Astrocyte (in vitro differentiated cells and primary cell): Measurements from ENCODE around the gene CNGA4. TPM values are rescaled to one million over a fixed set of nuclear protein-coding genes. Genes with fewer than 3 reads are reported as not detected.

Source experiments
- DNase-seq: peaks from one replicate; pipeline ENCODE4 v3.0.0-alpha.2; 2010; ENCODE audit warnings: low read depth
- FAIRE-seq: peaks from 2 replicates; lab custom pipeline; 2011; peaks lifted over from hg19 to GRCh38; lab: Jason Lieb, UNC
- H2AFZ ChIP-seq: 2 replicates; pipeline ENCODE4 v1.6.0; 2012; ENCODE audit warnings: low read depth, low read length, inconsistent platforms
- H3K27ac ChIP-seq: 2 replicates; pipeline ENCODE4 v1.5.1; 2011; ENCODE audit warnings: low read depth, low read length, inconsistent platforms
- H3K27me3 ChIP-seq: 2 replicates; pipeline ENCODE4 v1.6.0; 2011; ENCODE audit warnings: low read length, inconsistent platforms; ENCODE audit not compliant: insufficient read depth
- H3K36me3 ChIP-seq: 2 replicates; pipeline ENCODE4 v1.5.1; 2011; ENCODE audit warnings: low read length, inconsistent platforms; ENCODE audit not compliant: insufficient read depth
- H3K4me1 ChIP-seq: 2 replicates; pipeline ENCODE4 v1.5.1; 2011; ENCODE audit warnings: low read length, inconsistent platforms; ENCODE audit not compliant: insufficient read depth
- H3K4me2 ChIP-seq: 2 replicates; pipeline ENCODE4 v1.6.0; 2012; ENCODE audit warnings: low read length, inconsistent platforms
- H3K4me3 ChIP-seq: 2 replicates; pipeline ENCODE4 v1.5.1; 2011; ENCODE audit warnings: low read depth, mild to moderate bottlenecking, low read length, inconsistent platforms; ENCODE audit not compliant: insufficient read depth
- H3K79me2 ChIP-seq: 2 replicates; pipeline ENCODE4 v1.6.0; 2012; ENCODE audit warnings: mild to moderate bottlenecking, low read length, inconsistent platforms; ENCODE audit not compliant: insufficient read depth
- H3K9ac ChIP-seq: 2 replicates; pipeline ENCODE4 v1.6.0; 2012; ENCODE audit warnings: mild to moderate bottlenecking, low read length, inconsistent platforms
- H3K9me3 ChIP-seq: 2 replicates; pipeline ENCODE4 v1.5.1; 2012; ENCODE audit warnings: low read depth, mild to moderate bottlenecking, low read length, inconsistent platforms; ENCODE audit not compliant: insufficient read depth
- H4K20me1 ChIP-seq: 2 replicates; pipeline ENCODE4 v1.6.0; 2012; ENCODE audit warnings: low read length, inconsistent platforms; ENCODE audit not compliant: insufficient read depth
- H3K27ac Mint-ChIP-seq: one replicate; pipeline ENCODE4 v1.8.0; 2021; ENCODE audit warnings: mild to moderate bottlenecking, mixed read lengths; ENCODE audit not compliant: unreplicated experiment
- H3K27me3 Mint-ChIP-seq: one replicate; pipeline ENCODE4 v1.8.0; 2021; ENCODE audit warnings: low read depth, mixed read lengths; ENCODE audit not compliant: unreplicated experiment
- H3K36me3 Mint-ChIP-seq: one replicate; pipeline ENCODE4 v1.8.0; 2021; ENCODE audit warnings: low read depth, mixed read lengths; ENCODE audit not compliant: unreplicated experiment
- H3K4me1 Mint-ChIP-seq: one replicate; pipeline ENCODE4 v1.8.0; 2021; ENCODE audit warnings: low read depth, mixed read lengths; ENCODE audit not compliant: unreplicated experiment
- H3K4me3 Mint-ChIP-seq: one replicate; pipeline ENCODE4 v1.8.0; 2021; ENCODE audit warnings: mild to moderate bottlenecking, moderate library complexity, mixed read lengths; ENCODE audit not compliant: unreplicated experiment
- H3K9me3 Mint-ChIP-seq: one replicate; pipeline ENCODE4 v1.8.0; 2021; ENCODE audit warnings: mild to moderate bottlenecking, mixed read lengths; ENCODE audit not compliant: unreplicated experiment
- EZH2 ChIP-seq: IDR thresholded peaks from 2 replicates; pipeline ENCODE4 v1.6.1; 2012; ENCODE audit warnings: mild to moderate bottlenecking, low read length, inconsistent platforms; ENCODE audit not compliant: insufficient read depth
- total RNA-seq: library from RNA; stranded (reverse); gene quantifications from 2 replicates; pipeline ENCODE4 v1.2.1, GENCODE V29; 2021
- TF ChIP-seq, protein P1 (sequence below): IDR thresholded peaks from 2 replicates; pipeline ENCODE4 v1.5.1; 2011; ENCODE audit warnings: low read depth, mild to moderate bottlenecking, inconsistent platforms, low read length, moderate library complexity; ENCODE audit not compliant: insufficient read depth

Gene CNGA4
- total RNA-seq, 1 donor from 2014 or later: 0.16 TPM

DNA sequence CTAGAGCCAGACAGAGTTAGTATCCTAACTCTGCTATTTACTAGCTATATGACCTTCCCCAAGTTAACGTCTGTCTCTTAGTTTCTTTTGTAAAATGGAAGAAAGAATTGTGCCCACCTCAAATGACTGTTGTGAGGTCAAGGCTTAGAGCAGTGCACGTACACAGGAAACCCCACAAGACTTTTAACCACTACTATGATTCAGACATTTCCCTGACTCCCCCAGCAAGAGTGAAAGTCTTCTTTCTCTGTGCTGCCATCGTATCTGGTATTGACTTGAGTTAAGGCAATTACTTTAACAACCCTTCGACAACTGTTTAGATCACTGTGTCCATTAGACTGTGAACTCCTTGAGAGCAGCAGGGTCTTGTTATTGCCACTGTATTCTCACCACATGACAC lies 42.5 kb upstream of the CNGA4 start:
- no peaks in the 10 kb centered on the region for H3K4me1 ChIP-seq
- Mint-ChIP-seq H3K4me3 (no peak overlapping the region), H3K4me1 (peaks cover 23% of the 10 kb centered on the region), H3K27ac (no peak overlapping the region), H3K27me3 (peaks cover 3% of the 10 kb centered on the region), H3K9me3 (peaks cover 2% of the 10 kb centered on the region), H3K36me3 (peaks cover 3% of the 10 kb centered on the region)
- DNase-seq (no peak), FAIRE-seq (no peak)
- no peaks in the 10 kb centered on the region for H3K9me3 ChIP-seq
- TF ChIP-seq, protein P1, sequence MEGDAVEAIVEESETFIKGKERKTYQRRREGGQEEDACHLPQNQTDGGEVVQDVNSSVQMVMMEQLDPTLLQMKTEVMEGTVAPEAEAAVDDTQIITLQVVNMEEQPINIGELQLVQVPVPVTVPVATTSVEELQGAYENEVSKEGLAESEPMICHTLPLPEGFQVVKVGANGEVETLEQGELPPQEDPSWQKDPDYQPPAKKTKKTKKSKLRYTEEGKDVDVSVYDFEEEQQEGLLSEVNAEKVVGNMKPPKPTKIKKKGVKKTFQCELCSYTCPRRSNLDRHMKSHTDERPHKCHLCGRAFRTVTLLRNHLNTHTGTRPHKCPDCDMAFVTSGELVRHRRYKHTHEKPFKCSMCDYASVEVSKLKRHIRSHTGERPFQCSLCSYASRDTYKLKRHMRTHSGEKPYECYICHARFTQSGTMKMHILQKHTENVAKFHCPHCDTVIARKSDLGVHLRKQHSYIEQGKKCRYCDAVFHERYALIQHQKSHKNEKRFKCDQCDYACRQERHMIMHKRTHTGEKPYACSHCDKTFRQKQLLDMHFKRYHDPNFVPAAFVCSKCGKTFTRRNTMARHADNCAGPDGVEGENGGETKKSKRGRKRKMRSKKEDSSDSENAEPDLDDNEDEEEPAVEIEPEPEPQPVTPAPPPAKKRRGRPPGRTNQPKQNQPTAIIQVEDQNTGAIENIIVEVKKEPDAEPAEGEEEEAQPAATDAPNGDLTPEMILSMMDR: no peak
- no peak for TF ChIP-seq EZH2
- H4K20me1 ChIP-seq: no peaks in the 10 kb centered on the region
- no peak overlapping the region for H3K4me2 ChIP-seq
- no peaks in the 10 kb centered on the region for H3K79me2 ChIP-seq
- H2AFZ ChIP-seq: no peak overlapping the region
- H3K9ac ChIP-seq: no peak overlapping the region
- H3K4me3 ChIP-seq: no peak overlapping the region
- no peaks in the 10 kb centered on the region for H3K36me3 ChIP-seq
- H3K27ac ChIP-seq: no peak overlapping the region
- no peaks in the 10 kb centered on the region for H3K27me3 ChIP-seq

DNA sequence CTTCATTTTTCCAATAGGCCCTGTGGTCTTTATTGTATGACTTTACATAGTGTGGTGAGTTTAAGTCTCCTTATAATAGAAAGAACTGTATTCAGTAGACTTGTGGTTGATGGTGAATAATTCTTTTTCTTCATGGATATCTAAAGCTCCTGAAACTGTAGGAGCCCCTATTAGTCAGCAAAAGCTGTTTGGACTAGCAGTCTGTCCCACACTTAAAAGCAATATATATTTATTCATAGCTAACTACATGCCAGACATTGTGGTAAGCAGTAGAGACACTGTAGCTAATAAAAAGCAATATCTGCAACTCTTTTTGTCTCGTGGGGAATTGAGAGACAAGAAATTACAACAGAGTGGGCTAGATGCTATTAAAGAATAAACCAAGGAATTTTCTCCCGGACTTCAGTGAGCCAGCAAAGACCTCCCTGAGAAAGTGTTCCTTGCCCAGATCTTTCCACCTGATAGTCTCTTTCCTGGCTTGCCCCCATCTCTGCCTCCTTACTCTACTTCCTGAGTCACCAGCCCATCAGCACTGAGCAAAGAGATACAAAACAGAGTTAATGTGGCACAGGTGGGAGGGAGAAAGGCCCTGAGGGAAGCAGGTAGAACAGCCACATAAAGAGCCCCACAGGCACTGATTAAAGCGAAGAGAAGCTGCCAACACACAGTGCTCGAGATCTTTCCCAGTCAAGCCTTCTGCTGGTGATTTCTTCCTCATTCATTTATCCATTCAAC lies 41.3 kb upstream of the CNGA4 start:
- H3K4me1 Mint-ChIP-seq: peaks cover 28% of the 10 kb centered on the region
- H3K27ac Mint-ChIP-seq: peak overlapping the region; percentile 51
- TF ChIP-seq EZH2: no peak
- TF ChIP-seq, protein P1: no peak

DNA sequence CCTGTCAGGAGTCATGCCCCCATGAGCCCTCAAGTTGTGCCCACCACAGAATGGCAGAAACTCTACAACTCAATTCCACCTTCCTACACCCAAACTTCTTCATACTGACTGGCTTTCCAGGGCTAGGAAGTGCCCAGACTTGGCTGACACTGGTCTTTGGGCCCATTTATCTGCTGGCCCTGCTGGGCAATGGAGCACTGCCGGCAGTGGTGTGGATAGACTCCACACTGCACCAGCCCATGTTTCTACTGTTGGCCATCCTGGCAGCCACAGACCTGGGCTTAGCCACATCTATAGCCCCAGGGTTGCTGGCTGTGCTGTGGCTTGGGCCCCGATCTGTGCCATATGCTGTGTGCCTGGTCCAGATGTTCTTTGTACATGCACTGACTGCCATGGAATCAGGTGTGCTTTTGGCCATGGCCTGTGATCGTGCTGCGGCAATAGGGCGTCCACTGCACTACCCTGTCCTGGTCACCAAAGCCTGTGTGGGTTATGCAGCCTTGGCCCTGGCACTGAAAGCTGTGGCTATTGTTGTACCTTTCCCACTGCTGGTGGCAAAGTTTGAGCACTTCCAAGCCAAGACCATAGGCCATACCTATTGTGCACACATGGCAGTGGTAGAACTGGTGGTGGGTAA lies 39.6 kb upstream of the CNGA4 start, which contains the start of gene OR52W1:
Gene OR52W1 (plus strand): TSS at position 51 of the 637 bp plus-strand sequence. CDS start 0 bp downstream, at position 51.
- Mint-ChIP-seq H3K27me3 (peaks cover 3% of the 10 kb centered on the region), H3K36me3 (peaks cover 4% of the 10 kb centered on the region), H3K4me1 (peaks cover 25% of the 10 kb centered on the region), H3K9me3 (peaks cover 2% of the 10 kb centered on the region), H3K4me3 (no peak within 1 kb of the TSS), H3K27ac (no peak within 1 kb of the TSS)
- no peaks in the 10 kb centered on the region for H3K4me1 ChIP-seq
- H3K79me2 ChIP-seq: no peaks in the 10 kb centered on the region
- H3K9ac ChIP-seq: no peak within 1 kb of the TSS
- DNase-seq (no peak), FAIRE-seq (no peak)
- TF ChIP-seq, protein P1: no peak
- TF ChIP-seq EZH2: no peak
- H3K27me3 ChIP-seq: no peaks in the 10 kb centered on the region
- H3K27ac ChIP-seq: no peak within 1 kb of the TSS
- H2AFZ ChIP-seq: no peak within 1 kb of the TSS
- no peaks in the 10 kb centered on the region for H3K9me3 ChIP-seq
- H3K4me3 ChIP-seq: no peak within 1 kb of the TSS
- no peak within 1 kb of the TSS for H3K4me2 ChIP-seq
- no peaks in the 10 kb centered on the region for H3K36me3 ChIP-seq
- no peaks in the 10 kb centered on the region for H4K20me1 ChIP-seq

More for the DNA sequence above, 41.3 kb upstream of the CNGA4 start:
- Mint-ChIP-seq H3K9me3 (peaks cover 2% of the 10 kb centered on the region), H3K36me3 (peaks cover 3% of the 10 kb centered on the region), H3K27me3 (peaks cover 3% of the 10 kb centered on the region), H3K4me3 (no peak overlapping the region)
- Histone ChIP-seq H2AFZ (no peak overlapping the region), H3K4me3 (no peak overlapping the region), H3K27ac (no peak overlapping the region), H4K20me1 (no peaks in the 10 kb centered on the region), H3K9me3 (no peaks in the 10 kb centered on the region), H3K27me3 (no peaks in the 10 kb centered on the region), H3K36me3 (no peaks in the 10 kb centered on the region), H3K4me2 (no peak overlapping the region), H3K4me1 (no peaks in the 10 kb centered on the region), H3K9ac (no peak overlapping the region), H3K79me2 (no peaks in the 10 kb centered on the region)
- DNase-seq (peak; percentile 52), FAIRE-seq (no peak)
